Measurements from ENCODE around the gene CHST15.

DNA sequence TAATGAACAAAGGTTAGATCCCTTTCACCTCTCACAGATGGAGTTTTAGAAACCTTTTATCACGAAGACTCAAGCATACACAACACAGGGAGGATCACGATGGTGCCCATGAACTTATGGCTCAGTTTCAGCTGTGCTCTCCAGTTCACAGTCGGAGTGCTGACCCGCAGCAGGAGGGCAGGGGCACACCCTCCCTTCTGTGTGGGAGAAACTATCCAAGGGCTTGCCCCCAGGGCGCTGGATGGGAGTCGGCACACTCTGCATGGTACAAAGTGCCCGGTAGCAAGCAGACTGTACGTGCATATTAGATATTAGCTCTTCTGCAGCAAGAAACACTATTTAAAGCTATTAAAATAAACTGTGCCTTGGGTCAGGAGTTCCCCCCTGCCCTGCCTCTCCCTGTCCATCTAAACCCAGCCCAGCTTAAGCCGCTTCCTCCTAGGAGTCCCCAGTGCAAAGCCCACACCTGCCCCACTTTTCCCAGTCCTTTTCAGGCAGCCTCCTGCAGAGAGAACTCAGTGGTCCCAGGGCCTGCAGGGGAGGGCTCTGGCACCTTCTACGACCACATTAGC is 76.5 kb downstream of the CHST15 start:
- TF ChIP-seq POLR2A (IDR thresholded peaks at IDR 0.05) (no peak), POLR2AphosphoS5 (IDR thresholded peaks at IDR 0.05) (no peak)
